Measurements from ENCODE around the gene SCAP. TPM values are rescaled to one million over a fixed set of nuclear protein-coding genes. Genes with fewer than 3 reads are reported as not detected.

Gene SCAP
- total and polyA plus RNA-seq, 2 of the 13 experiments (the other 11 are each of a cell fraction or from before 2014, with no cell fraction given), result 40.4 to 53.3 TPM

- TF ChIP-seq ZBTB38 (CRISPR knock-in tag; IDR thresholded peaks at IDR 0.05) (no peak), TCF12 (IDR thresholded peaks at IDR 0.05) (no peak), TCF12 (CRISPR knock-in tag; IDR thresholded peaks at IDR 0.05) (no peak), RARG (CRISPR knock-in tag; IDR thresholded peaks at IDR 0.05; ENCODE audit: low read depth) (no peak), ZNF367 (CRISPR knock-in tag; IDR thresholded peaks at IDR 0.05; ENCODE audit: borderline replicate concordance) (no peak), TOPORS (CRISPR knock-in tag; IDR thresholded peaks at IDR 0.05) (0 out of 2 replicates have a peak, but pooled peaks have one; percentile 78), ZMYM4 (CRISPR knock-in tag; IDR thresholded peaks at IDR 0.05) (no peak), AGO1 (IDR thresholded peaks at IDR 0.05; ENCODE audit: low read depth, low read length, poor library complexity, severe bottlenecking) (no peak), MTA3 (CRISPR knock-in tag; IDR thresholded peaks at IDR 0.05) (no peak), ZNF850 (CRISPR knock-in tag; conservative IDR thresholded peaks at IDR 0.05) (no peak), ZNF772 (CRISPR knock-in tag; IDR thresholded peaks at IDR 0.05) (0 out of 2 replicates have a peak, but pooled peaks have one; percentile 55), USF2 (IDR thresholded peaks at IDR 0.05; ENCODE audit: low read depth, low read length) (peak; percentile 72), USF2 (CRISPR knock-in tag; IDR thresholded peaks at IDR 0.05; ENCODE audit: borderline replicate concordance) (peak; percentile 35; the same call in 1 of the 2 replicates), NCOA5 (CRISPR knock-in tag; IDR thresholded peaks at IDR 0.05) (no peak), SMAD1 (CRISPR knock-in tag; IDR thresholded peaks at IDR 0.05; ENCODE audit: borderline replicate concordance, low read depth) (no peak), ZBTB26 (CRISPR knock-in tag; IDR thresholded peaks at IDR 0.05; ENCODE audit: borderline replicate concordance) (no peak), NFYB (CRISPR knock-in tag; IDR thresholded peaks at IDR 0.05) (no peak), ZFYVE20 (CRISPR knock-in tag; IDR thresholded peaks at IDR 0.05; ENCODE audit: borderline replicate concordance, low read depth) (no peak), CSRNP1 (CRISPR knock-in tag; IDR thresholded peaks at IDR 0.05) (no peak), MTA1 (CRISPR knock-in tag; IDR thresholded peaks at IDR 0.05; ENCODE audit: borderline replicate concordance) (no peak), ISX (CRISPR knock-in tag; conservative IDR thresholded peaks at IDR 0.05) (no peak), MEF2D (CRISPR knock-in tag; IDR thresholded peaks at IDR 0.05) (0 out of 2 replicates have a peak, but pooled peaks have one; percentile 32), FOXP1 (IDR thresholded peaks at IDR 0.05) (no peak), FOXP1 (CRISPR knock-in tag; IDR thresholded peaks at IDR 0.05) (no peak), ZBTB7B (CRISPR knock-in tag; IDR thresholded peaks at IDR 0.05) (no peak)
Measured at GRCh38 chr3:47522082-47522987, 46.6 kb upstream of the SCAP start (continued).

All from HepG2 (cell line).